Osteocyte (in vitro differentiated cells): ENCODE data around the gene L3HYPDH. TPM values are rescaled to one million over a fixed set of nuclear protein-coding genes. Genes with fewer than 3 reads are reported as not detected.

ENCODE experiments used
- DNase-seq: peaks from one replicate; pipeline ENCODE4 v3.0.0; 2021; ENCODE audit warnings: mixed read lengths; ENCODE audit not compliant: unreplicated experiment; ENCODE audit errors: extremely low spot score
- H3K27ac Mint-ChIP-seq: one replicate; pipeline ENCODE4 v1.8.0; 2021; ENCODE audit warnings: mild to moderate bottlenecking, mixed read lengths; ENCODE audit not compliant: unreplicated experiment
- H3K27me3 Mint-ChIP-seq: one replicate; pipeline ENCODE4 v1.8.0; 2021; ENCODE audit warnings: mixed read lengths; ENCODE audit not compliant: unreplicated experiment
- H3K36me3 Mint-ChIP-seq: one replicate; pipeline ENCODE4 v1.8.0; 2021; ENCODE audit warnings: mixed read lengths; ENCODE audit not compliant: unreplicated experiment
- H3K4me1 Mint-ChIP-seq: one replicate; pipeline ENCODE4 v1.8.0; 2021; ENCODE audit warnings: mixed read lengths; ENCODE audit not compliant: unreplicated experiment
- H3K4me3 Mint-ChIP-seq: one replicate; pipeline ENCODE4 v1.8.0; 2021; ENCODE audit warnings: mild to moderate bottlenecking, moderate library complexity, mixed read lengths; ENCODE audit not compliant: unreplicated experiment
- H3K9me3 Mint-ChIP-seq: one replicate; pipeline ENCODE4 v1.8.0; 2021; ENCODE audit warnings: mixed read lengths; ENCODE audit not compliant: unreplicated experiment
- long read RNA-seq: library from polyadenylated mRNA; unstranded; transcript quantifications from one replicate; pipeline ENCODE4 v2.0.0, GENCODE V29; 2021
- total RNA-seq: library from RNA; stranded (reverse); gene quantifications from 2 replicates; pipeline ENCODE4 v1.2.1, GENCODE V29; 2021
- TF ChIP-seq, protein P1 (sequence below): fragments of 200-600 bp; sonication (generic); IDR thresholded peaks from 2 replicates; pipeline ENCODE4 v1.5.0; 2021; ENCODE audit warnings: antibody characterized with exemption, mild to moderate bottlenecking, moderate library complexity

The L3HYPDH gene
- total RNA-seq, result 31.9 and 32.2 TPM in 2 replicates
- long read RNA-seq, transcript L3HYPDH-201 (5 exons, 1,527 nt), result major isoform, 20 of 42 reads
- long read RNA-seq, partial matches to known transcripts, result 6 of 42 reads
- long read RNA-seq, other reads (novel, unspliced or antisense), result 16 of 42 reads

GRCh38 chr14:59483819-59484638 lies at the start of gene L3HYPDH, which contains the start of gene JKAMP:
Gene L3HYPDH (minus strand): TSS chr14:59484408. CDS start chr14:59484316, 92 bp downstream.
Gene JKAMP (plus strand): TSS chr14:59484517. CDS start chr14:59484590, 73 bp downstream.
- H3K4me1 Mint-ChIP-seq, result peaks cover 58% of the 10 kb centered on the region
- TF ChIP-seq, protein P1, sequence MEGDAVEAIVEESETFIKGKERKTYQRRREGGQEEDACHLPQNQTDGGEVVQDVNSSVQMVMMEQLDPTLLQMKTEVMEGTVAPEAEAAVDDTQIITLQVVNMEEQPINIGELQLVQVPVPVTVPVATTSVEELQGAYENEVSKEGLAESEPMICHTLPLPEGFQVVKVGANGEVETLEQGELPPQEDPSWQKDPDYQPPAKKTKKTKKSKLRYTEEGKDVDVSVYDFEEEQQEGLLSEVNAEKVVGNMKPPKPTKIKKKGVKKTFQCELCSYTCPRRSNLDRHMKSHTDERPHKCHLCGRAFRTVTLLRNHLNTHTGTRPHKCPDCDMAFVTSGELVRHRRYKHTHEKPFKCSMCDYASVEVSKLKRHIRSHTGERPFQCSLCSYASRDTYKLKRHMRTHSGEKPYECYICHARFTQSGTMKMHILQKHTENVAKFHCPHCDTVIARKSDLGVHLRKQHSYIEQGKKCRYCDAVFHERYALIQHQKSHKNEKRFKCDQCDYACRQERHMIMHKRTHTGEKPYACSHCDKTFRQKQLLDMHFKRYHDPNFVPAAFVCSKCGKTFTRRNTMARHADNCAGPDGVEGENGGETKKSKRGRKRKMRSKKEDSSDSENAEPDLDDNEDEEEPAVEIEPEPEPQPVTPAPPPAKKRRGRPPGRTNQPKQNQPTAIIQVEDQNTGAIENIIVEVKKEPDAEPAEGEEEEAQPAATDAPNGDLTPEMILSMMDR, result peak; percentile 62

GRCh38 chr14:59532419-59532818 lies 48.2 kb upstream of the L3HYPDH start:
- Mint-ChIP-seq H3K4me3 (no peak overlapping the region), H3K9me3 (peaks cover 4% of the 10 kb centered on the region), H3K27me3 (peaks cover 9% of the 10 kb centered on the region), H3K27ac (no peak overlapping the region), H3K36me3 (no peaks in the 10 kb centered on the region), H3K4me1 (no peaks in the 10 kb centered on the region)
- TF ChIP-seq, protein P1, result no peak
- no peak for DNase-seq

More at GRCh38 chr14:59483819-59484638, at the start of gene L3HYPDH, which contains the start of gene JKAMP:
- no peaks in the 10 kb centered on the region for H3K27me3 Mint-ChIP-seq
- peak within 1 kb of the TSS; percentile 96 for H3K27ac Mint-ChIP-seq
- peak; percentile 99 for DNase-seq
- H3K9me3 Mint-ChIP-seq, result no peaks in the 10 kb centered on the region
- peaks cover 20% of the 10 kb centered on the region for H3K36me3 Mint-ChIP-seq
- peak within 1 kb of the TSS; percentile 93 for H3K4me3 Mint-ChIP-seq

DNA sequence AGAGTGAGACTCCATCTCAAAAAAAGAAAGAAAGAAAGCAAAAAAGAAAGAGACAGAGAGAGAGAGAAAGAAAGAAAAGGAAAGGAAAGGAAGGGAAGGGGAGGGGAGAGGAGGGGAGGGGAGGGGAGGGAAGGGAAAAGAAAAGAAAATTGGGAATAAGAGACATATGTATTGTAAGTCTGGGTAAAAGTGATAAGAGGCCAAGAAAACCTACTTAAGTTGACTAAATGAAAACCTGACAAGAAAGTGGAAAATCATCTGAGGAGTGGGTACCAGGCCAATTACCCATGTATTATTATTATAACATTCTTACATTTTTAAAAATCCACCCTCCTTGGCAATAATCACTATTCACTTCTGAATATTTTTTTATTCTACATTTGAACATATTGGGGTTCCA lies 46.1 kb upstream of the L3HYPDH start:
- no peak for DNase-seq
- Mint-ChIP-seq H3K27me3 (peaks cover 9% of the 10 kb centered on the region), H3K4me1 (no peaks in the 10 kb centered on the region), H3K4me3 (no peak overlapping the region), H3K27ac (no peak overlapping the region), H3K9me3 (peaks cover 4% of the 10 kb centered on the region), H3K36me3 (no peaks in the 10 kb centered on the region)
- TF ChIP-seq, protein P1, result no peak

DNA sequence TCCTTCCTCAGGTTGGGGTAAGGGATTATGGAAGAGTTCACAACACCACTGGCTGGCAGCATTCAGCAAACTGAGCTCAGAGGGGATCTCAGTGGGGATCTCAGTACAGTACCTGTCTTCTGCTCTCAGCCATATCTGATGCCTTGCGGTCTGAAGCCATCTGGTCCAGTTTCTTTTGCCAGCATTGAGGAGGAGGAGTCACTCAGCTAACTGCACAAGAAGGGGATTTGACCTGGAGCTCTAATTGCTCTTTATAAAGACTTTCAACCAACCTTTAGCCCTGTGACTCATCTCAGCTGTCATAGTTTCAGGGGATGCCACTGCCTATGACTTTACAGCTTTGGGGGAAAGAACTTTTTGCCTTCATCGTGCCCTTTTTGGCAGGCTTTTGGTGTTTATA lies 45.0 kb upstream of the L3HYPDH start:
- TF ChIP-seq, protein P1, result no peak
- H3K27me3 Mint-ChIP-seq, result peaks cover 15% of the 10 kb centered on the region
- peaks cover 4% of the 10 kb centered on the region for H3K9me3 Mint-ChIP-seq
- DNase-seq, result no peak
- H3K36me3 Mint-ChIP-seq, result no peaks in the 10 kb centered on the region
- H3K4me1 Mint-ChIP-seq, result no peaks in the 10 kb centered on the region
- no peak overlapping the region for H3K27ac Mint-ChIP-seq
- no peak overlapping the region for H3K4me3 Mint-ChIP-seq

DNA sequence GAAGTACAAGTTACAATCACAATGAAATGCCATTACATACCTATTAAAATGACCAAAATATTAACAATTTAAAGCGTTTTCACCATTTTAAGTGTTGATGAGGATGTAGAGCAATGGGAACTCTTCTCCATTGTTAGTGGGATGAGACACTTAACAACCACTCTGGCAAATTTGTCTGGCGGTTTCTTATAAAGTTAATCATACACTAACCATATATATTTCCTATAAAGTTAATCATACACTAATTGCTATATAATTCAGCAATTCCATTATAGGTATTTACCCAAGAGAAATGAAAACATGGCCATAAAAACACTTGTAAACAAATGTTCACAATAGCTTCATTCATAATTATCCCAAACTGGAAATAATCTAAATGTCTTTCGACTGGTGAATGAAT lies 36.0 kb upstream of the L3HYPDH start:
- Mint-ChIP-seq H3K27me3 (peaks cover 22% of the 10 kb centered on the region), H3K36me3 (no peaks in the 10 kb centered on the region), H3K9me3 (peaks cover 4% of the 10 kb centered on the region), H3K4me3 (no peak overlapping the region), H3K4me1 (no peaks in the 10 kb centered on the region), H3K27ac (no peak overlapping the region)
- TF ChIP-seq, protein P1, result no peak
- DNase-seq, result no peak
